Measurements from ENCODE around the gene ENTPD8.

Gene ENTPD8

DNA sequence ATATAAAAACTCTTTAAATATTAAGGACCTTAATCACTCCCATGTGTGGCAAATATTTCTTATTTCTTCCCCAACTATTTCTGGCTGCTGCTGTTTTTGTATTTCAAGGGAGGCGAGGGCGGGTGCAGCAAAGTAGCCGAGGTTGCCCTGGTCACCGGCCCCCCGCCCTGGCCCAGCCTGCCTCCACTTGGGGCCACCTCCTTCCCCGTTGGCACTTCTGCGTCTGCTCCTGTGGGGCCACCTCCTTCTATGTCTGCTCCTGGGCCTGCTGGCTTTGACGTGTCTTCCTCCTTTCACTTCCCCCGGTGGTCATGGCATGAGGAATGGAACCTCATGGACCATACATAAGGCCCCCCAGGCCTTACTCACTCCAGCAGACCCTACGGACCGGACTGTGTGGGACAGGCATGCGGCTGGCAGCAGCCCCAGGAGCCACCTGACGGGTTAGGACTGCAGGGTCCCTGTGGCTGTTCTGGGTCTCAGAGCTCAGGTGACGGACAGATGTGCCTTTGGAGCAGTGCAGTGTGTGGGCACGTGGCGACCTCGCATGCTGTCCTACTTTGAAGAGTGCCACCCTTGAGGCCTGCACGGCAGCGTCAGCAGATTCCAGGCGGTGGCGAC lies 5.8 kb upstream of the ENTPD8 start:
- no peak for DNase-seq

DNA sequence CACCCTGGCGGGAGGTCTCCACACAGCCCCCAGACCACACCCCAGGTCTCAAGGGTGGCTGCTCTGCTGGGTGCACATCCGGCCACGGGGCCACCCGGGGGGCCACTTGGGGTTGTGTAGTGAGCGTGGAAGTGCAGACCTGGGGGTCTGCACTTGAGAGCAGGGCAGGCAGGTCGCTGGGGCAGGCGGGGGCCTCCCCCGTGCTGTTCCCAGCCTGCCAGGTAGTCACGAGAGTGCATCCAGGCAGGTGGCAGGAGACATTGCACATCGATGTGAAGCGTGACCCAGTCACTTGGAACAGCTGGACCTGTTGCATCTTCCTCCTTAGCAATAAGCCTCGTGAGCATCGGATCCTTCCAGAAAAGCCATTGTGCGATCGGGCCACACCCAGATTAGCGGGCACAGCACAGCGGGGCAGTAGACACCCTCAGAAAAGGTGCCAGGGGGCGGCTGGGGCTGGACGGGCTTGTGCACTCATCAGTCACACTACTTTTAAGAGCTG lies 4.8 kb upstream of the ENTPD8 start:
- DNase-seq, result no peak

DNA sequence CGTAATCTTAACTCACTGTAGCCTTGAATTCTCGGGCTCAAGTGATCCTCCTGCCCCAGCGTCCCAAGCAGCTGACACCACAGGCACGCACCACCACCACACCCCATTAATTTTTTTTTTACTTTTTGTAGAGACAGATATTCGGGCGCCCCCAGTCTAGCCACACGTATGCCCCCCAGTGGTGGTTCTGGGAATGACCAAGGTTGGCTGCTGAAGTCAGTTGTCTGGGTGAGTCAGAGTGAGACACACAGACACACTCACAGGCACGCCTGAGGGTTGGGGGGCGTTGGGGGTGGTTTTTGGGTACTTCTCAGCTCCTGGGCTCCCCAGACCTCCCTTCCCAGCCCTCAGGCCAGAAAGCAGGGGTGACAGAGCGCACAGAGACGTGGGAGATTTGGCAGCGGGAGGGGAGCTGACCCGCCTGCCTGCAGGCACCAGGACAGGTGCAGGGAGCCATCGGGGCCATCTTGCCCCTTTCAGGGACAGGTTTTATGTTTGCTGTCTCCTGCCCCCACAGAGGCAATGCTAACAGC lies 4.2 kb upstream of the ENTPD8 start:
- peak; percentile 91 to 92 for DNase-seq

DNA sequence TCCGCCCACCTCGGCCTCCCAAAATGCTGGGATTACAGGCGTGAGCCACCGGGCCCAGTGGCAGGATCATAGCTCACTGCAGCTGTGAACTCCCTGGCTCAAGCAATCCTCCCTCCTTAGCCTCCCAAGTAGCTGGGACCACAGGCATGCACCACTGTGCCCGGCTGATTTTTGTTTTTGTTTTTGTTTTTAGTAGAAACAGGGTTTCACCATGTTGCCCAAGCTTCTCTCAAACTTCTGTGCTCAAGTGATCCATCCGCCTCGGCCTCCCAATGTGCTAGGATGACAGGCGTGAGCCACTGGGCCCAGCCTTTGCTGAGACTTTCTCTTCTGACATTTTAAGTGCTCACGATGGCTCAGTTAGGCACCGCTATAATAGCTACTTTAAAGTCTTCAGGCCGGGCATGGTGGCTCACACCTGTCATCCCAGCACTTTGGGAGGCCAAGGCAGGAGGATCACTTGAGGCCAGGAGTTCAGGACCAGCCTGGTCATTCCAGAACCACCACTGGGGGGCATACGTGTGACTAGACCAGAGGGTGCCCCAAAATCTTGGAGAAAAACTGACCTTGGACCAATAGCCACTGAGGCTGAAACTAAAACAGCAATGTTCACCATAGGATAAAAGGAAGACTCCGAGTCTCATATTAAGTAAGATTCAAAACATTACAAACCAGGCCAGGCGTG lies 3.1 kb upstream of the ENTPD8 start:
- no peak for DNase-seq

DNA sequence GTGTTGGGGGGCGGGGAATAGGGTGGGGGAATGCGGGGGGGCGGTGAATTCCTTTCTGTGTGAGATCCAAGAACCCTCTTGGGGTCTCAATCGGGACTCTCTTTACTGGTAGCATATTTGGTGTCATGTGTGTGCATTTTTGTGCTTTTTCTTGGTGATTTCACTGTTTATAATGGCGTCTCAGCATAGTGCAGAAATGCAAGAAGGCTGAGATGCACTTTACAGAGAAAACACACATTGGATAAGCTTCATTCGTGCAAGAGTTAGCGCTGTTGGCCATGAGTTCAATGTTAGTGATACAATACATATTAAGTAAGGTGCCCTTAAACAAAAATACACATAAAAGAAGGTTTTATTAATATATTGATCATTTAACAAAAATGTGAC lies 771 bp upstream of the ENTPD8 start:
- no peak for DNase-seq

DNA sequence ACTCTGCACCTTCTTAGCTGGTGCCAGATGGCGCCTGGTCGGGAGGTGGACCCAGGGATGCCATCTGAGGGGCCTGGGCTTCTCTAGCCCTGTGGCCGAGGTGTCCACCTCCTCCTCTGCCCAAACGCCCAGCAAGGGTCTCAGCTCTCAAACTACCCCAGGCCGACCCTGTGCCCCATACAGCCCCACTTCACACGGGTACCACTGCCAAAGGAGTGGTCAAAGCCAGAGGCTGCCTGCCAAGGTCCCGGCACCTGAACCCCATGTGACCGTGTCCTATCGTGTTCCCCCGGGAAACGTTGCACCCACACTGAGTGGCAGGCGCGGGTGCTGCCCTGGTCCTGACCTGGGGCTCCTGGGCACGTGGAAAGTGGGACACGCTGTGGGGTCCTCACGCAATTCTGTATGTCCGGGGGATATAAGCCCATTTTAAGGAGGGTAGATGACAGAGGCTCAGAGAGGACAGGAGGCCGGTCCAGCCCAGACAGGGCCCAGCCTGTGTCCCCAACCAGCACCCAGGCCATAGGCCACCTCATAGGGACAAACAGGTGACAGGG lies 1.9 kb downstream of the ENTPD8 start:
- DNase-seq, result no peak

DNA sequence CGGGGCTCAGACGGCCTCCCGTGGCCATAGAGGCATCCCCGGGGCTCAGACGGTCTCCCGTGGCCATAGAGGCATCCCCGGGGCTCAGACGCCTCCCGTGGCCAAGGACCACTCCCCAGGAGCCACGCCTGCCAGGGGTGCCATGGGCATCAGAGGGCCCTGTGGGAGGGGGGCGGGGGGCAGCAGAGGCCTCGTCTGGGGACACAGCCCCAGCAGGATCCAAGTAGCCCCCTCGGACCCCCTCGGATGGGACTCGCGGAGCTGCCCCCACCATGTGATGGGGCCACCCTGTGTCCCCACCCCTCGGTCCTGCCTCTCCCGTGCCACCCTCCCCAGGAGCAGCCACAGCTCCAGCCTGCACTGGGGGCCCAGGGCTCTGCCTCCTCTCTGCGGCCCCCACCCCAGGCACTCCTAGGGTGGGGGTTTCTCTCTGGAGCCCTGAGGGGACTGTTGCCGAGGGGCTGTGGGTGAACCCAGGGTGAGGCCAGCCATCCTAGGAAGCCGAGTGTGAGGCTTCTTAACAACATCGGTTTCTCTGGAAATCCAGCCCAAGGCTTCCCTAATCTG lies 2.5 kb downstream of the ENTPD8 start:
- DNase-seq, result no peak

DNA sequence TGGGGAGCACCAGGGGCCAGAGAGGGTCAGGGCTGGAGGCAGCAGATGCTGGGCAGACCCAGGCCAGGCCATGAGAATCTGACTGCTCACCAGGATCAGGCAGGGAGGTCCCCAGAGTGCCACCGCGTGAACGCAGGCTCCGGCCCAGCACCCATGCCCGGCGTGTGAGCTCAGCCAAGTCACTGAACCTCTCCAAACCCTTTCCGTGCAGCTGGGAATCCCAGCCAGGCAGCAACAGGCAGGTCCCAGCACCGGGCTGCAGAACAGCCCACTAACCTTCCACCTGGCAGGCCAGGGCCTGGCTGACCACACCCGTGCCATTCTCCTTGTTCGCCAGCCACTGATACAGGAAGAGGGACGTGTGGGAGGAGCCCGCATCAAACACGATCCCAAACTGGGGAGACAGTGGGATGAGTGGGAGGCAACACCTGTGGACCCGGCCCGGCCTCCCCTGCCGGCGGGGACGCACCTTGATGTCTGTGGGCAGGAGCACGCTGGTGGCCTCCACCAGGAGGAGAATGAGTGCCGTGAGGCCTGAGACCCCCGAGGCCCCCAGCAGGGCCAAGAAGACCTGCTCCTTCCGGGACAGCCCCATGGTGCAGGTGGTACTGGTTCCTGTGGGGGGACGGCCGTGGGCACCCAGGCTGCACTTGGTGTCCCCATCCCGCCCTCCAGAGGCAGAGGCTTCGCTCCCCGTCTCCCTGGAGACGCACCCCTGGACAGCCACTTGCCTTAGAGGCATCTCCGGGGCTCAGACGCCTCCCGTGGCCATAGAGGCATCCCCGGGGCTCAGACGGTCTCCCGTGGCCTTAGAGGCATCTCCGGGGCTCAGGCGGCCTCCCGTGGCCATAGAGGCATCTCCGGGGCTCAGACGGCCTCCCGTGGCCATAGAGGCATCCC lies 3.2 kb downstream of the ENTPD8 start:
- DNase-seq, result no peak

DNA sequence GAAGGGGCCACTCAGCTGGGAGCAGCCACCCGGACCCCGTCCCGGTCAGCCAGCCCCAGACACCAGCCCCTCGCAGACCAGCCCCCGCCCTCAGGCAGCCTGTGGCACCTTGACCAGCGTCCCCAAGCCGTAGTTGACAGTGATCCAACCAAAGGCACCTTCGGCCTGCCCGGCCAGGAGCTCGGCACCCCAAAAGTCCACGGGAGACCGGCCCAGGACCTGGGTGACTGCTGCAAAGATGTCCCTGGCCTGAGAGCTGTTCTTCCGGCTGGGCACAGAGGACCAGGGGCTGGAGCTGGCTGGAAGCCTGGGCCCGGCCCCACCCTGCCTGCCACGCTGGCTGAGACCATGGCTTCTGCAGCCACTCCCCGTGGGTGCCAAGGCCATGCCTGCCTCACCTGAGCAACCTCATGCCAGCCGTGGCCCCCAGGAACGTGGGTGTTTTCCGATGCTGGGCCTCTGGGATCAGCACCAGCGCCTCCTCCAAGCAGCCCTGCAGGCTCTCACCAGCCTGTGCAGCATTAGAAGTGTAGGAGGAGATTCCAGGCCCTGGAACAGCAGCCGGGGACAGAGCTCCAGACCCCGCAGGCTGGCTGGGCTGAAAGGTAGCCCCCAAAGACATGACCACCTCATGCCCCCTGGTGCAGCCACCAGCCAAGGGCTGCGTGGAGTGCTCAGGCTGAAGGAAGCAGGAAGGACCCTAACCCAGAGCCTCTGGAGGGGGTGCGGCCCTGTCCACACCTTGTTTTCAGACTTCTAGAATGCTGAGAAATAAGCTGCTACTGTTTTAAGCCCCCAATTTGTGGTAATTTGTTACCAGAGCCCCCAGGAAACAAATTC lies 4.2 kb downstream of the ENTPD8 start:
- DNase-seq, result no peak

DNA sequence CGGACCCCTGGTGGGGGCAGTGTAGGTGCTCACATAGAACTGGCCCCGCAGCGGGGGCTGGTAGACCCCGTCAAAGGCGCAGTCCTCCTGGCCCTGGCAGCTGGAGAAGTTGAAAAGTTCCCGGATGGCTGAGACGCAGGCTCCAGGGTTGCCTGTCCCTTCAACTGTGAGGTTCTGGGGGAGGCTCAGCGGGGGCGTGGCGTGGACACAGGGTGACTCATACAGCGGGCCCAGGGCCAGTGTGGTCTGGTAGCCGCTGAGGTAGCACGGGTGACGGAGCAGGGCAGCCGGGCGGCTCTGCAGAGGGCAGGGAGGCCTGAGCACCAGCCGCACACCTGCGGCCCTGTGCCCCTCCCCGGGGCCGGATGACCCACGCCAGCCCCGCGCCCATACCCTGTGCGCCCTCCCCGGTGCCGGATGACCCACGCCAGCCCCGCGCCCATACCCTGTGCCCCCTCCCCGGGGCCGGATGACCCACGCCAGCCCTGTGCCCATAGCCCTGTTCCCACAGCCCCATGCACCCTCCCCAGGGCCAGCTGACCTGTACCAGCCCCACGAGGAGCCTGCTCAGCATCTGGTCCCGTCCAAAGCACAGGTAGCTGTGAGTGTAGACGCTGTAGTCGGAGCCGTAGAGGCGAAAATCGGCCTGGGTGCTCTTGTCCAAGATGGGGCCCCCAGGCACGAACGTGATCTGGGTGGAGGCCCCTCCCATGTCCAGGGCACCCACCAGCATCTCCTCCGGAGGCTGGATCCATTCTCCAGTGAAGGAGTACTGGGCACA lies 5.0 kb downstream of the ENTPD8 start:
- DNase-seq, result no peak

DNA sequence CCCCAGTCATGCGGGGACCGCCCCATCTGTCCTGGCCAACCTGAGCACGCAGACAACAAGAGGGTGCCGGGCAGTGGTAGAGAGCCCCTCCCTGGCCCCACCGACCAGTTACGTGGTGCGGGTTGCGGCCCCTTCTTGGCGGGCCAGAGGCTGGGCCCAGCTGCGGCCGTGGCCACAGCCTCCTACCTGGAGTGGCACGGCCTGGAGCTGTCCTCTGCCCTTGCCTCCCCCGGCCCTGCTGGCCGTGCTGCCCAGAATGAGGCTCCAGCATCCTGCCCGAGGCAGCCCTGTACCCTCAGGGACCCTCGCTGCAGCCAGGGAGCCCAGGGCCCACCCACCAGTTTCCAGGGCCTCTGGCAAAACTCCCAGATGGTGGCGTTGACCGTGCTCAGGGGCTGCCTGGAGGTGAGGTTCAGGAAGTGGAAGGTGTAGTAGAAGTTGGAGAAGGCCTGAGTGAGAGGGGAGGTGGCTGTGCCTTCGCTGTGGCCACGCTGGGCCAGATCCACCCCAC lies 5.7 kb downstream of the ENTPD8 start:
- DNase-seq, result no peak

DNA sequence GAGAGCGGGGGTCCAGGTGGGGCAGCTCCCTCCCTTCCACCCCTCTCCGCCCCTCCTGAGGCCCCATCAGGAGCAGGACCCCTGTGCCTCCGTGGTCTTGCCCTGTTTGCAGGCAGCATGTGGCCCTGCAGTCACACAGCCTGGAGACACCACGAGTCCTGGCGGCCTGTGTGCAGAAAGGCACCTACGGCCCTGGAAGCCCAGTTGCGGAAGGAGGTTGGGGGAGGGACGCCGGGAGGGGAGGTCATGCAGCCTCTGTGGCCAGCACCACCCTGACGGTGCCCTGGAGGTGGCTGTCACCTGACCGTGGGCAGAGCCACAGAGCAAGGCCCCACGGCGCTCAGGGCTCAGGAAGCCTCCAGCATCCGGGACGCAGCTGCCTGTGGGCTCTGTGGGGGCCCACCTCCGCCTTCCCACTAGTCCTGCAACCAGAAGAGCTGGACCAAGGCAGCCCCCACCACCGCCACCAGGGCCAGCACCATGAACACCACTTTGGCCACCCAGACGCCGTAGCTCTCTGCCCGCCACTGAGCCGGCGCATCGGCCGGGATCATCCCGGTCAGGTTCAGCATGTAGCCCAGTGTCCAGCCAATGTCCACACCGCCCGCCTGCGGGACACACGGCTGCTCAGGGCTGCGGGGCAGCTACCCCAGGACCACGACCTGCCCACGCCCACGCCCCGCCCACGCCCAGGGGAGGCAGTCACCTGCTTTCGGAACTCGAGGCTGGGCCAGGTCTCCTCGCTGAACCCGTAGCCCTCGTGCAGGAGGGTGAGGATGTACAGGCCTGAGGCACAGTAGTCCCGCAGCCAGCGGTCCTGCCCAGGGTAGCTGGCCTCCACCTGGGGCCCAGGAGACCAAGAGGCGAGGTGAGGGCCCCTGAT lies 6.4 kb downstream of the ENTPD8 start:
- no peak for DNase-seq

DNA sequence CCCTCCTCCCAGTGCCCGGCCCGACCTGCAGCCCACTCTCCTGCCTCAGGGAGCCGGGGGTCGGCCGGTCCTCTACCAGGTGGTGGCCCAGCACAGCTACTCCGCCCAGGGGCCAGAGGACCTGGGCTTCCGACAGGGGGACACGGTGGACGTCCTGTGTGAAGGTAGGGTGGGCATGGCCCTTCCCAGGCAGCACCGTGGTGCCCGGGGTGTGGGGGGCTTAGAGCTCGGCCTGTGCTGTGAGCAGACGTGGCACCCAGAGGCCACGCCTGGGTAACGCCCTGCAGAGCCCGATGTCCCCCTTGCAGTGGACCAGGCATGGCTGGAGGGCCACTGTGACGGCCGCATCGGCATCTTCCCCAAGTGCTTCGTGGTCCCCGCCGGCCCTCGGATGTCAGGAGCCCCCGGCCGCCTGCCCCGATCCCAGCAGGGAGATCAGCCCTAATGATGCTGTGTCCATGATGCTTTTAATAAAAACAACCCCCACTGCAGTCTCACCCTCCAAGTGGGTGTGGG lies 7.2 kb downstream of the ENTPD8 start:
- DNase-seq, result no peak

DNA sequence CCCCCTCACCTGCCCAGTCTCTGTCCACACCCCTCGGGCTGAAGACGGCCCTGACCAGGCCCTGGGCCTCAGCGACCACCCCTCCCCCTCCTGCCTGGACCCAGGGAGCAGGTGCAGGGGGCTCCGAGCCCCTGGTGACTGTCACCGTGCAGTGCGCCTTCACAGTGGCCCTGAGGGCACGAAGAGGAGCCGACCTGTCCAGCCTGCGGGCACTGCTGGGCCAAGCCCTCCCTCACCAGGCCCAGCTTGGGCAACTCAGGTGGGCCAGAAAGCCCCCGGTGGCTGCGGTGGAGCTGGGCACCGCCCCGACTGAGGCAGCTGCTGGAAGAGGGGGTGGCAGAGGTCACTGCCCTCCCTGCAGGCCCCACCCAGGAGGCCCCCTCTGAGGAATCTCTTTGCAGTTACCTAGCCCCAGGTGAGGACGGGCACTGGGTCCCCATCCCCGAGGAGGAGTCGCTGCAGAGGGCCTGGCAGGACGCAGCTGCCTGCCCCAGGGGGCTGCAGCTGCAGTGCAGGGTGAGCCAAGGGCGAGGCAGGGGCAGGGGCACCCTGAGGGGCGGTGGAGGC lies 7.7 kb downstream of the ENTPD8 start:
- no peak for DNase-seq

DNA sequence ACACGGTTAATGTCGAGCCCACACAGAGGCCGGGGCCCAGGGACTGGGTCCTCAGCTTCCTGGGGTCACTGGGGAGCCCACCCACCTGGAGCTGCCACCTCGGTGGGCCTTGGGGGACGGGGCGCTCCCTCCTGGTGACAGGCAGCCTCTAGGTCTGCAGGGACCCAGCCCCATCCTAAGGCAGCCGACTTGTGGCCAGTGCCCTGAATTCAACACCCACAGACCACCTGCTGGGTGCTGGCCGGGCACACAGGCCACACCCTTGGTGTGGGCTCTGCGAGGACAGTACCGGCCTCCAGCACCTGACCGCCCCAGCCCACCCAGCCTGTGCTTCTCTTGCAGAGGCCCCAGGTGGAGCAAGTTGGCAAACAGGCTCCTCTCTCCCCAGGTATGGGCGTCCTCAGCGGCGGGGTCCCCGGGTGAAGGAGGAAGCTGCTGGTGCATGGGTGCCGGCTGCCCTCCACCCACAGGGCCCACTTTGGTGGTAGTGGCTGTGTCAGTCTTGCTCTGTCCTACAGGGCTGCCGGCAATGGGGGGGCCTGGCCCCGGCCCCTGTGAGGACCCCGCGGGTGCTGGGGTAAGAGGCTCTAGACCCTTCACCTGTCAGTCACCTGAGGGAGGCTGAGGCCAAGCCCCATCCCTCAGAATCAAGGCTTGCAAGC lies 8.3 kb downstream of the ENTPD8 start:
- DNase-seq, result no peak

DNA sequence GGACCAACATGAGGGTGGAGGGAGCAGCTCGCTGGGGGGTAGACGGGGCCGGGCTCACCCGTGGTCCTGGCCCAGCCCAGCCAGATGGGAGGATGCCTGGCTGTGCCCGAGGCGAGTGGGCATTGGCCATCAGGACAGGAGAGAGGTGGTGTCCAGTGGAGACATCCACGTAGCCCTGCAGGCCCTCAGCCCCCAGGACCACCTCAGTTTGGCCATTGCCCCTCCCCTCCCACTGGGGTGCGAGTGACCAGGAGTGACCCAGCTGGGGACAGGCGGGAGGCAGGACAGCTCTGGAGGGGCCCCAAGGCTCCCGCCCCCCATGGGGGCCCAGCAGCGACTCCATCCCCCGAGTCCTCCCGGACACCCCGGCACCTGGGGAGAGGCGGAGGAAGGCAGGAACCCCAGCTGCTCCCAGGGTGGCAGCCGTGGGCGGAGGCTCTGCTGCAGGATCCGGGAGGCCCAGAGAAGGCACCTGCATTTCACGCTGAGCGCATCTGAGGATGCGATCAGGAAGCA lies 9.7 kb downstream of the ENTPD8 start:
- DNase-seq, result no peak

DNA sequence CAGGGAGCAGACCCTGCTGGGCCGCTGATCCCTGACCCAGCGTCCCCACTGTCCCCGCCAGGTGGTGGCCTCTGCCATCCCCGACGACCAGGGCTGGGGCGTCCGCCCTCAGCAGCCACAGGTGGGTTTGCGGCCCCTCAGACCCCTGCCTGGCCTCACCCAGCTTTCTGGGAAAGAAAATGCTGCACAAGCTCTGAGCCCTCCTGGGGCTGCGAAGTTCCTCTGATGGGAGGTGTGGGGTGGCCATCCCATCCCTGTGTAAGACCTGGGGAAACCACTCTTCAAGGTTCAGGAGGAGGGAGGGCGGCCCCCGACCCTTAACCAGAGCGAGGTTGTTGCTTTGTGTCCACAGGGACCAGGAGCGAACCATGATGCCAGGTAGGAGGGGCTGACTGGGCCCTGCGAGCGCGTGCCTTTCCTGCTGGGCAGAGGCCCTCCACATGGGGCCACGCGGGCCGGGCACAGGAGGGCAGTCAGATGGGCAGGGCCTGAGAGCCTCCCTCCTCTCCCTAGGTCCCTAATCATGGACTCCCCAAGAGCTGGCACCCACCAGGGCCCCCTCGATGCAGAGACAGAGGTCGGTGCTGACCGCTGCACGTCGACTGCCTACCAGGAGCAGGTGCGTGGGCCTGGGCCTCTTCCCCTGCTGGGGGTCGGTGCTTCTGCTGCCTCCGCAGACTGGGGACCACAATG lies 10.3 kb downstream of the ENTPD8 start:
- DNase-seq, result no peak

Measured in stimulated activated CD4-positive, alpha-beta T cell treated with anti-CD3 and anti-CD28 coated beads, Interleukin-2, amount 100 ng/mL, for 24 hours (primary cell).